Calu3 (cell line): ENCODE data around the gene PYCR2. TPM values are rescaled to one million over a fixed set of nuclear protein-coding genes. Genes with fewer than 3 reads are reported as not detected.

ENCODE experiments used
- BruUV-seq: library from RNA; stranded (reverse); fragments of 400-500 nt; replicated peaks from 2 replicates; lab custom pipeline; 2021; lab: Mats Ljungman, UMichigan
- CTCF ChIA-PET: fragments of 300-600 bp; sonication (Branson Sonifier 250); formaldehyde crosslinking; loops from one replicate; lab custom pipeline; 2022; ENCODE audit warnings: antibody characterized with exemption; lab: Charles Lee
- DNase-seq: peaks from one replicate; pipeline ENCODE4 v3.0.0; 2022
- H3K27ac Mint-ChIP-seq: one replicate; pipeline ENCODE4 v1.8.0; 2022; ENCODE audit warnings: mixed read lengths; ENCODE audit not compliant: unreplicated experiment
- H3K27me3 Mint-ChIP-seq: one replicate; pipeline ENCODE4 v1.8.0; 2022; ENCODE audit warnings: mixed read lengths; ENCODE audit not compliant: unreplicated experiment
- H3K36me3 Mint-ChIP-seq: one replicate; pipeline ENCODE4 v1.8.0; 2022; ENCODE audit warnings: mild to moderate bottlenecking, moderate library complexity, mixed read lengths; ENCODE audit not compliant: insufficient read depth, unreplicated experiment
- H3K4me1 Mint-ChIP-seq: one replicate; pipeline ENCODE4 v1.8.0; 2022; ENCODE audit warnings: mild to moderate bottlenecking, low read depth, mixed read lengths; ENCODE audit not compliant: unreplicated experiment
- H3K4me3 Mint-ChIP-seq: one replicate; pipeline ENCODE4 v1.8.0; 2022; ENCODE audit warnings: mild to moderate bottlenecking, low read depth, moderate library complexity, mixed read lengths; ENCODE audit not compliant: unreplicated experiment
- H3K9me3 Mint-ChIP-seq: one replicate; pipeline ENCODE4 v1.8.0; 2022; ENCODE audit warnings: low read depth, mixed read lengths; ENCODE audit not compliant: unreplicated experiment
- intact Hi-C: fragments of 100-400 bp; cut with micrococcal nuclease; formaldehyde crosslinking; loops from one replicate; pipeline ENCODE4 v1.10.0; 2022; ENCODE audit not compliant: unreplicated experiment
- total RNA-seq: library from RNA; stranded (reverse); gene quantifications from 2 replicates; pipeline ENCODE4 v1.2.3, GENCODE V29; 2022
- TF ChIP-seq, protein P1 (sequence below): fragments of 200-600 bp; IDR thresholded peaks from one replicate; pipeline ENCODE4 v1.8.0; 2022; ENCODE audit warnings: antibody characterized with exemption; ENCODE audit not compliant: unreplicated experiment

Gene PYCR2
- total RNA-seq, 1 experiment from 2014 or later = 91.9 TPM

GRCh38 chr1:225887030-225887314, 37.1 kb downstream of the PYCR2 start:
- Mint-ChIP-seq H3K9me3 (no peaks in the 10 kb centered on the region), H3K27me3 (no peaks in the 10 kb centered on the region), H3K4me1 (peaks cover 54% of the 10 kb centered on the region), H3K27ac (no peak overlapping the region), H3K4me3 (no peak overlapping the region), H3K36me3 (peaks cover 38% of the 10 kb centered on the region)
- BruUV-seq = no TSS peak
- no peak for DNase-seq
- TF ChIP-seq, protein P1, sequence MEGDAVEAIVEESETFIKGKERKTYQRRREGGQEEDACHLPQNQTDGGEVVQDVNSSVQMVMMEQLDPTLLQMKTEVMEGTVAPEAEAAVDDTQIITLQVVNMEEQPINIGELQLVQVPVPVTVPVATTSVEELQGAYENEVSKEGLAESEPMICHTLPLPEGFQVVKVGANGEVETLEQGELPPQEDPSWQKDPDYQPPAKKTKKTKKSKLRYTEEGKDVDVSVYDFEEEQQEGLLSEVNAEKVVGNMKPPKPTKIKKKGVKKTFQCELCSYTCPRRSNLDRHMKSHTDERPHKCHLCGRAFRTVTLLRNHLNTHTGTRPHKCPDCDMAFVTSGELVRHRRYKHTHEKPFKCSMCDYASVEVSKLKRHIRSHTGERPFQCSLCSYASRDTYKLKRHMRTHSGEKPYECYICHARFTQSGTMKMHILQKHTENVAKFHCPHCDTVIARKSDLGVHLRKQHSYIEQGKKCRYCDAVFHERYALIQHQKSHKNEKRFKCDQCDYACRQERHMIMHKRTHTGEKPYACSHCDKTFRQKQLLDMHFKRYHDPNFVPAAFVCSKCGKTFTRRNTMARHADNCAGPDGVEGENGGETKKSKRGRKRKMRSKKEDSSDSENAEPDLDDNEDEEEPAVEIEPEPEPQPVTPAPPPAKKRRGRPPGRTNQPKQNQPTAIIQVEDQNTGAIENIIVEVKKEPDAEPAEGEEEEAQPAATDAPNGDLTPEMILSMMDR = no peak
- intact Hi-C loops = no loop called here
- CTCF ChIA-PET = interaction anchor here (1.0 to 1.8 kb wide), 2 partner anchors 9 to 10 kb away, joined by 3 to 4 read pairs; no protein-coding TSS in a partner anchor

- Mint-ChIP-seq H3K27ac (no peak overlapping the region), H3K4me1 (peaks cover 48% of the 10 kb centered on the region), H3K36me3 (peaks cover 43% of the 10 kb centered on the region), H3K9me3 (no peaks in the 10 kb centered on the region), H3K4me3 (no peak overlapping the region), H3K27me3 (no peaks in the 10 kb centered on the region)
- DNase-seq = no peak
- TF ChIP-seq, protein P1 = no peak
- CTCF ChIA-PET = interaction anchor here (1.0 to 1.8 kb wide), 2 partner anchors 10 to 11 kb away, joined by 3 to 4 read pairs; no protein-coding TSS in a partner anchor
- BruUV-seq = no TSS peak
- intact Hi-C loops = no loop called here
These were observed 37.7 kb downstream of the PYCR2 start for GRCh38 chr1:225886159-225887029.

DNA sequence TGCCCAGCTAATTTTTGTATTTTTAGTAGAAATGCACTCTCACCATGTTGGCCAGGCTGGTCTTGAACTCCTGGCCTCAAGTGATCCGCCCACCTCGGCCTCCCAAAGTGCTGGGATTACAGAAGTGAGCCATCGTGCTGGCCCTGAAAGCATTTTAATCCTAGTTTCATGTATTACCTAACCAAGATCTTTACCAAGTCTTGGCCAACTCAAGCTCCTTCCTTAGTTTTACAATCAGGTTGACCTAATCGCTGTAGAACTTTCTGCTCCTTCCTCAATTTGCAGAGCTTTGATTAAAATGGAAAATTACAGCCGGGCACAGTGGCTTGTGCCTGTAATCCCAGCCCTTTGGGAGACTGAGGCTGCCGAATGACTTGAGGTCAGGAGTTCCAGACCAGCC, 38.7 kb downstream of the PYCR2 start:
- Mint-ChIP-seq H3K4me1 (peaks cover 44% of the 10 kb centered on the region), H3K36me3 (peaks cover 47% of the 10 kb centered on the region), H3K27ac (no peak overlapping the region), H3K27me3 (no peaks in the 10 kb centered on the region), H3K4me3 (no peak overlapping the region), H3K9me3 (no peaks in the 10 kb centered on the region)
- TF ChIP-seq, protein P1 = no peak
- intact Hi-C loops = no loop called here
- no TSS peak for BruUV-seq
- no peak for DNase-seq
- CTCF ChIA-PET = interaction anchor here (1.3 to 1.8 kb wide), 2 partner anchors 12 to 108 kb away, joined by 3 read pairs; partner anchors contain the start of gene SRP9

DNA sequence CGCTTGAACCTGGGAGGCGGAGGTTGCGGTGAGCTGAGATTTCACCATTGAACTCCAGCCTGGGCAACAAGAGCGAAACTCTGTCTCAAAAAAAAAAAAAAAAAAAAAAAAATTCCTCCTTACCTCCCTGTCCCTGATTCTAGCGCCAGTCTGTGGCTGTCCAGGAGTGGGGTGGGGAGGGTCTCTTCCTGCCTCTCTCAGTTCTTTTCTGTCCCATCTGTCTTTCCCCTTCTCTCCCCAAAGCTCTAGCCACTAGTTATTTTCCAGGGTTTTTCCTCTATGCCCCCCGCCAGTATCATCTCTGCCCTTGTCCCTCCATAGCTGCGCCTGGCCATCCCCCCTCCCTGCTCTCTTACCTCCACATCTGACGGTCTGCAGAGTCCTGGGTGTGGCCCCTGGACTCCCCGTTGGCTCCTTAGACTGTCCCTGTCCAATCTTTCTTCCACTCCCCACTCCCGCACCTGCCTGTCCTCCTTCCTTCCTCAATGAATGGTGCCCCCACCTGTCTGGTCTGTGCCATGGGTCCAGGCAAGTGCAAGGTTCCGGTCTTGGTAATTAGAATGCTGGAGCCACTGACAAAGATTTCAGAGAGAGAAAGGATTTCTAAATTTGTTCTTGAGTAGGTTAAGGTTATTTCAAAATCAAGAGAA, 40.3 kb downstream of the PYCR2 start:
- H3K4me1 Mint-ChIP-seq = peaks cover 48% of the 10 kb centered on the region
- no peaks in the 10 kb centered on the region for H3K27me3 Mint-ChIP-seq
- H3K36me3 Mint-ChIP-seq = peaks cover 55% of the 10 kb centered on the region
- H3K4me3 Mint-ChIP-seq = peak overlapping the region; percentile 67
- TF ChIP-seq, protein P1 = no peak
- peak overlapping the region; percentile 85 for H3K27ac Mint-ChIP-seq
- intact Hi-C loops = no loop called here
- BruUV-seq = no TSS peak
- H3K9me3 Mint-ChIP-seq = no peaks in the 10 kb centered on the region
- peak; percentile 74 for DNase-seq
- CTCF ChIA-PET = interaction anchor here (0.6 to 2.0 kb wide), 7 partner anchors 13 to 310 kb away, joined by 3 to 14 read pairs (median 5); partner anchors contain the start of gene SRP9
